ENCODE data around the gene DOP1A.
"Not testable (repeated sequence)": the region's sequence is repeated elsewhere in the genome, so short reads cannot be mapped to it uniquely, and the experiment has no call there.

The DOP1A gene

DNA sequence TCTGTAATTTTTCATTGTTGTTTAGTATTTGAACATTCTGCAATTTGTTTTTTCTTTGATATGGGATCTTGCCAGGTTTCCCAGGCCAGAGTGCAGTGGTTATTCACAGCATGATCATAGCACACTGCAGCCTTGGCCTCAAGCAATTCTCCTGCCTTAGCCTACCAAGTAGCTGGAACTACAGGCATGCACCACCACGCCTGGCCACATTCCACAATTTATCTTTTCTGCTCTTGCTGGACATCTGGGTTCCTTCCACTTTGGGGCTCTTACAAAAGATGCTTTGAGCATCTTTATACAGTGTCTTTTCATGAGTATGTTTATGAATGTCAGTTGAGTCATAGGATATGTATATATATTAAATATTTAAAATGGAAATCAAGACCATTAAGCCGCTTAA, 83.6 kb downstream of the DOP1A start:
- no peak for DNase-seq (ENCODE audit: low read depth)

DNA sequence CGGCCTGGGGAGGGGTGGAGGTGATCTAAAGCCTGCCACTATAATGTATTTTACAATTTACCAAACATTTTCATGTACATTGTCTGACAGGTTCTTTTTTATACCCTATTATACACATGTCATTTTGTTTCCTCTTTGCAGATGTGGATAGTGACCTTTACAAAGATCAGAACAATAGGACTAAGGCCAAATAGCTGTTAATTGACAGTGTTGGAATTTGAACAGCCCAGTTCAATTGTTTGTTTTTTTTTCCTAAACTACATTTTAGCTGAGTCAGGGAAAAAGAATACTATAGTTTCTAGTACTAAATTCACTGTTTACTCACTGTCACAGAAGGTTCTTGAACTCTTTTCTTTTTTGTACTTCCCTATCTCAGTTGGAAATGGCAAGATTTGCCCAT, 85.4 kb downstream of the DOP1A start:
- DNase-seq (ENCODE audit: low read depth) = no peak

DNA sequence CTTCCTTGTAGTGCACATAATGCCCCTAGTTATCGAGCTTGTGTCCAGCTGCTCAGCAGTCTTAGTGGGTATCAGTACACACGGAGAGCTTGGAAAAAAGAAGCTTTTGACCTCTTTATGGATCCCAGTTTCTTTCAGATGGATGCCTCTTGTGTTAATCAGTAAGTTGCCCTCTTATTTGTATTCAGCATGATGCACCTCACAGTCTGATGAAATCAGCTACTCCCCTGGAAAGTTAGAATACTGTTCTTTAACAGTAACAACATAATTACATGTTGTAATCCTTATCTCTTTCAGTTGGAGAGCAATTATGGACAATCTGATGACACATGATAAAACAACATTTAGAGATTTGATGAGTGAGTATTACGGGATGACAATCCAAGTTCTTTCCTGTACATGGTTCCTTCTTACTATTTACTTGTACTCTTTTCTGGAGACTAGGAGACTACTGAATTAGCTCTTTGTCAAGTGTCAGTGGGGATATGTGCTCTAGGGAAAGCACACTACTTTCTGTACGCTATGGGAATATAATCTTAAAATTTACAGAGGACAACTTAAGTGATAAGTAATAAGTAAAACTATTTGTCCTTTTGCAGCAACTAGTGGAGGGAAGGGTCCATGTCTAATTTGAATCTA, 86.5 kb downstream of the DOP1A start:
- no peak for DNase-seq (ENCODE audit: low read depth)

DNA sequence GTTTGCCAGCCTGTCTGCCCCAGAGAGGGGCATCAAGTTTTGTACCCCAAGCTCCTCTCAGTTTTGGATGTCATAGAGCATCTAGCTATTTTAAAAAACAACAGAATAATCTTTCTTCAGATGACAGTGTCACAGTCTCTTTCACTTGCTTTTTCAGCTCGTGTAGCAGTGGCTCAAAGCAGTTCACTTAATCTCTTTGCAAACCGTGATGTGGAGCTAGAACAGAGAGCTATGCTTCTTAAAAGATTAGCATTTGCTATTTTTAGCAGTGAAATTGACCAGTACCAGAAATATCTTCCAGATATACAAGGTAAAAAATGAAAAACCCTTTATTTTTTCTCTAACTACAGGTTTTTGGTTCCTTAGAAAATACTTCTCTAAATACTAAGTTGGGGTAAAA, 88.3 kb downstream of the DOP1A start:
- DNase-seq (ENCODE audit: low read depth) = no peak

DNA sequence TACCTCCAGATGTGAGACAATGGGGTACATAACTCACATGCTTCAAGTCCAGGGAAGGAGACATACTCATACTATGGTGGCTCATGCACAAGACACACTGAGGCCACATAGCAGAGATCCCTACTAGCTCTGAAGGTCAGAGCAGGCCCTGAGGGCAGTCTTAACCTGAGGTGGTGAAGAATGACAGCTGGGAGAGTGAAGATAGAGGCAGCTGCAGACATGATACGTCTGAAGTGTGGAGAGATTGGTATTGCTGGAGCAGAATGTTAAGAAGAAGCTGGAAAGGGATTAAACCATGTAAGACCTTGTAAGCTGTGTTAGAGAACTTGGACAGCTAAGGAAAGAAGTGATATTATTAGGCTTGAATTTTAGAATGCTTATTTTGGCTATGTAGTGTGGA, 92.7 kb downstream of the DOP1A start:
- no peak for DNase-seq (ENCODE audit: low read depth)

DNA sequence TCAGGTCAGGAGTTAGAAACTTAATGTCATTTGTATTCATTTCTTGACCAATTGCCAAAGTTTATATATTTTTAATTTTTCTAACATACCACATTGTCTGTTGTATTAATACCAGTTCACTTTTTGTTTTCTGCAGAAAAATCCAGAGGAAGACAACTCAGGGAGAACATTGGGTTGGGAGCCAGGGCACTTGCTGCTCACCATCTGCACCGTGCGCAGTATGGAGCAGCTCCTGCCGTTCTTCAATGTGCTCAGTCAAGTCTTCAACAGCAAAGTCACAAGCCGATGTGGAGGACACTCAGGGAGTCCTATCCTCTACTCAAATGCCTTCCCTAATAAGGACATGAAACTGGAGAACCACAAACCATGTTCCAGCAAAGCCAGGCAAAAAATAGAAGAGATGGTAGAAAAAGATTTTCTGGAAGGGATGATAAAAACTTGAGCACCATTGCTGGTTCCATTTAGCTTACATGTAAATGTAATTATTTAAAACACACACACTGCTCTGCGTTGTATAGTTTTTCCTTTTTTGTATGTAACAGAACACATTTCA, 100.3 kb downstream of the DOP1A start:
- DNase-seq (ENCODE audit: low read depth) = no peak

DNA sequence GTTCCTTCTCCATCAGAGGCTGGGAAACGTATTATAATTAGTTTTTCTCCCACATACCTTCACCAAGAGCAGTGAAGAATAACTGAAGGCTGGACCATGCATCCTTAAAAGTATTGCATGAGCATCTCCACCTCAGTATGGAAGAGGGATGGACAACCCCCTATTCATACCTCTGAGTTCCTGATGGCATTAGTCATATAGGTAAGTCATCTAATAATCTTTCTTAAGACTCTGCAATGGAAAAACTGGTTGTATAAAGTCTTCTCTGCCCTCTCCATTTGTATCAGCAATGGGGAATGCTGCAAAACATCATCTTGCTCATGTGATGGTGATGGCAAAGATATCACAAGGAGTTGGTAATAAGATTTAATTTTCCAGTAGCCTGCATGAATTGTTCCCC, 101.1 kb downstream of the DOP1A start:
- DNase-seq (ENCODE audit: low read depth) = no peak

DNA sequence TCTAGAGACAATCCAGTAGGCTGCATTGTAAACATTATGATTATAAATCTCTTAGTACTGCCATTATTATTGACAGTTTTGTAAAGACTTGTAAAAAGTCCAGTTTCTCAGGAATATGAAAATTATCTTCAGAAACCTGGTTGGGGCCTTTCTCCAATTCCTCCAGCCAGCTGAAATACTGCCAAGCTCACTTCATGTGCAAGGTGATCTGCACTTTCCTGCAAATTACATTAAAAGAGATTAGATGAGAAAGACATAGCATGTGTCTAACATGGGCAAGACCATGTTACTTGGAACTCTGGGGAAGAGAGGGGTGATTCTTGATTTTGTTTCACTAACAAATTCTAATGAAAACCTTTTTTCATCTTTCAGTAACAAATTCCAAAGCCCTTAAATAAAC, 101.6 kb downstream of the DOP1A start:
- DNase-seq (ENCODE audit: low read depth) = no peak

DNA sequence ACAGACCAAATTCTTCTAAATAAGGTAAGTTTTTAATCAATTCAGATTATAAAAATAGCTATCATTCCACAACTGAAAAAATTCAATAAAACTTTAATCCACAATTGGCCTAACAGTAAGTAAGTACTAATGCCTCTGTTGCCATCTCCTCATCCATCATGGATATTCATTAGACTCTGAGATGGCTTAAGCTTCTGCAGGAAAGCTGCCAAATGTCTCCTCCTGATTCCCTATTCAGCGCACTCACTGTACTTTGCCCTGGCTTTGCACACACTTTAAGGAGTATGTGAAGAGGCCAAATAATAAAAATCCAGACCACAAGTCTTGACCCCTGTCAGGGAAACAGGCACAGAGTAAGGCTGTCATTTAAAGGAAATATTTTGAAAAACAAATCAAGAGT, 102.0 kb downstream of the DOP1A start:
- DNase-seq (ENCODE audit: low read depth) = no peak

DNA sequence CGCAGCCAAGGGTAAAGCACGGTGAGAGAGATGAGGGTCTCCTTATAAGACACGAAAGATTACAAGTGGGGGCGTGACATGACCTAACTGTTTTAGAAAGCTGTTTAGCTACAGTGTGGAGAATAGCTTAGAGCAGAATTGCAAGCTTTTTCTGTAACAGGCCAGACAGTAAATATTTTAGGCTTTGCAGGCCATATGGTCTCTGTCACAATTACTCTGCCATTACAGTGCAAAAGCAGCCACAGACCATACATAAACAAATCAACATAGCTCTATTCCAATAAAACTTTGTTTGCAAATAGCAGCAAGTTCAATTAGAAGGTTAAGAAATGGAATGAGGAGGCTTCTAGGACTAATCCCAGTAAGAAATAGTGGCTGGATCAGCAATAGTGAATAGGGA, 108.8 kb downstream of the DOP1A start:
- DNase-seq (ENCODE audit: low read depth) = no peak

DNA sequence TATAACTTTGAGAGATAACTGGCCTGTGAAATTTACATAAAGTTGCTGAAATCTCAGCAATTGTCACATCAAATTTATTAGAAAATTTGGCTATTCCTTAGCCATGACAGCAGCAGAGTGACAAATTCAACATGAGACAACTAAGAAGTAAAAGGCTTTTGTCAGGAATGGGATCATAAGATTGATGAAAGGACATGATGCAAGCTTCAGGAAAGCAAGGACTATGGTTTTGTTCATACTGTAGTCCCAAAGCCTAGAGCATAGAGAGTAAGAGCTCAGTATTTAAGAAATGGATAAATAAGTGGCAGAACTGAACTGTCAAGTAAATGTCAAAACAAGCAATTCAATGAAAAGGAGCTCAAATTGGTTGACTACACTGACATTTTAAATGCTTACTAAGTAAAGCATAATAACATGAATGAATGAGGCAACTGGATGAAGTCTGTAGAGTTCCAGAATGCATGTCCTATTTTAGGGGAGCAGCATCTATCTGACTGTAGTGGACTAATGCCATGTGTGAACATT, 113.0 kb downstream of the DOP1A start:
- DNase-seq (ENCODE audit: low read depth) = no peak

DNA sequence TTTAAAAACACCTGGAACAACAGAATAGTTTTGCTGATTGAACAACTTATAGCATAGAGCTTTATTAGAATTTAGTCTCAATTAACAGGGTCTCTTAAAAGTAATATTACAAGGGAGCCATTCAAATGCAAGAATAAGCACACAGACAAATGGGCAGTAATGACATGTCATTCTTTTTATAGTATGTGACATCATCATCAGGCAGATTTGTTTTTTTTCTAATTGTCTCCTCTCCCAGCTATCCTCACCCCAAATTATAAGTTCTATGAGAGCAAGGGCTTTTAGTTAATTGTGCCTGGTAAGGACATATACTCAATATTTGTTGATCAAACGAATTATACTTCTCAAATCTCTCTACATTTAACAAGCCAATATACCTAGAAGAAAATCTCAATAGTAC, 114.6 kb downstream of the DOP1A start:
- DNase-seq (ENCODE audit: low read depth) = no peak

DNA sequence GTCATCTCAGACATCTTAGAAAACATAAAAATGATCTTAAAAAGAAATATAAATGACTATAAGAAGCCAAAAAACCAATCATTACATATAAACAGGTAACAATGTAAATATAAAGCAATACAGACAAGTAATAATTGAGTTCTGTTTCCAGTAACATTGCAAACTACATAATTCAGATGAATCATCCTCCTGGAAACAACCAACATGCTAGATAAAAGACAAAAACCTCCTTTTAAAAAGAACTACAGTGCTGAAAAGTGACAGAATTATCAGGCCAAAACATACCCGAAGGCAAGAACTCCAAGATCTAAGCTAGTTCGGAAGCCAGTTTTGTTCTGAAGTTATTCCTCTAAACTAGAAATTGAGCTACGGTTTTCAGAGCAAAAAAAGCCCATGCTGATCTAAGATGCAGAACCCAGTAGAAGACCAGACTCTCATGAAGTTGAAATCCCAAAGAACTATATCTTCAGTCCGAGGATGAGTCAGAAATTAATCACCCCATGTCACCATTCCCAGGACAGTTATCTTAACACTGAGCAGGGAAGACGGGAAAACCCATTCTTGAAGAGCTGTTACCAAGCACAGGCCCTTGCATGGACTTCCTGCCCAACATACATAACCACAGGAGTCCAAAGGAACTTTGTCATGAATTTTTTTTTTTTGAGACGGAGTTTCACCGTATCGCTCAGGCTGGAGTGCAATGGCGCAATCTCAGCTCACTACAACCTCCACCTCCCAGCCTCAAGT, 115.8 kb downstream of the DOP1A start:
- no peak for DNase-seq (ENCODE audit: low read depth)

DNA sequence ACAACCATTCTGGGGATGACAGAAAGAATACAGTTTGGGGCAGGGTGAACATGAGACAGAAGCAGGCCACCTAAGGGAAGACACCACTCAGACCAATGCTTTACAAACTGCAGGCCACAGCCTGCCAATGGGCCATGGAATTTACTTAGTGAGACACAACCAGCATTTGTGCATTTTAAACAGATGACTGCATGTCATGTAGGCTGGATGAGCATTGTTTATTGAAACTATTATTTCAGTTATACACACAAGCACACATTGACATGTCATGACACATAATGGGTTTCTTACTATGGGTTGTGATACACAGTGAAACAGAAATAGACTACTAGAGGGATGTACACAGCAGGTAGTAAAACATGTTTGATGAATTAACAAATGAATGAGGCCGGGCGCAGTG, 117.6 kb downstream of the DOP1A start:
- no peak for DNase-seq (ENCODE audit: low read depth)

DNA sequence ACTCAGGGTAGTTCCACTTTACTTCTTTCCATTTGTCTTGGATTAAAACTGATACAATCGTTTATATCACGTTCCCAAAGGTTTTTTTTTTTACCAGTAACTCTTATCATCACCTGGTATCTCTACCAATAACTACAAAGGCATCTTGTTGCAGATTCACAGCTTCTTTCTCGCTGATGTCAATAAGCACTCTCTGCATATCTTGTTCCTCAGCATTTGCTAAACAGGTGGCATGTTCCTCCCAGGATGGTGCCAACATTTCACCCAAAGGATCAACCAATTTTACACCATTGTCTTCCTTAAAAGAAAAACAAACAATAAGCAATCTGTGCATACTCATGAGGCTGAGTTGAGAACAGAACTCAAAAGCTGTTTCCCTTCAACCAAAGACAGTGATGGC, 121.0 kb downstream of the DOP1A start:
- DNase-seq (ENCODE audit: low read depth) = no peak

DNA sequence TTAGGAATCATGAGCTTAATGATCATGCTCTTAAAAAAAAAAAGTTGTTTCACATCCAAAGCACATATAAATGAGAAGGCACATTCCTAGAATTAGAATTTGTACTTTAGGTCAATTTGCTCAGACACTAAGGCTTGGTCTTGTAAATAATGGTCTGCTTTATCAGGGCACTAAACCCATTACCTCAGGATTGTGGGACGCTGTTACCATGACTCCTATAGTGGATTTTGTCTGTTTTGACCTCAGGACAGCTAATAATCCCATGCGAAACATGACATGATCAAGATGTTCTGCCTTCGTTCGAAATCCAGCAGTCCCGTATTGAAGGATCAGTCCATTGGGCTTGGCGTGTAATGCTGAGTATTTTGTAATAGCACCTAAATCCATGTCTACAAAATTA, 123.2 kb downstream of the DOP1A start:
- no peak for DNase-seq (ENCODE audit: low read depth)

DNA sequence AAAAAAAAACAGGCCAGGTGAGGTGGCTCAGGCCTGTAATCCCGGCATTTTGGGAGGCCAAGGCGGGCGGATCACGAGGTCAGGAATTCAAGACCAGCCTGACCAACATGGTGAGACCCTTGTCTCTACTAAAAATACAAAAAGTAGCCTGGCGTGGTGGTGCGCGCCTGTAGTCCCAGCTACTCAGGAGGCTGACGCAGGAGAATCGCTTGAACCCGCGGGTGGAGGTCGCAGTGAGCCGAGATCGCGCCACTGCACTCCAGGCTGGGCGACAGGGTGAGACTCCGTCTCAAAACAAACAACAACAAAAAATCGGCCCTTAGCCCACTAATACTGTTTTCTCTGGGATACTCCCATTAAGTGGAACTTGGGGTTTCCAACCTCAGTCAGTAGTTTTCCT, 124.5 kb downstream of the DOP1A start:
- not testable (repeated sequence) for DNase-seq (ENCODE audit: low read depth)

DNA sequence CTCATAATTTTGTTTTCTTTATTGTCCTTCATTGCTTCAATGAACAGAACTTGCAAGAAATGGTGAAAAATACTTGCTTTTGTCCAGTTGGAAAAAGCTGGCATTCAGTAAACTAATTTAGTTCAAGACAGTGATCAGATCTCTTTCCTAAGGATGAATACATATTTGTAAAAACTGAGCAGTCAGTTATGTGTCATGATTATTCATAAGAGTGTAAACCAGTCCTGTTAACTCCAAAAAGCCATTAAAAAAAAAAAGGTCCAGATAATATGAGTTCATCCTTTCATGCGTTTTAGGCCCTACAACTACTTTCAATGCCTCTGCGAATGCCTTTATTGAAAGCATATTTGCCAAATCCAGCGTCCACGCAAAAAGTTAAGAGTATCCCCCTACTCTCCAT, 125.0 kb downstream of the DOP1A start:
- no peak for DNase-seq (ENCODE audit: low read depth)

DNA sequence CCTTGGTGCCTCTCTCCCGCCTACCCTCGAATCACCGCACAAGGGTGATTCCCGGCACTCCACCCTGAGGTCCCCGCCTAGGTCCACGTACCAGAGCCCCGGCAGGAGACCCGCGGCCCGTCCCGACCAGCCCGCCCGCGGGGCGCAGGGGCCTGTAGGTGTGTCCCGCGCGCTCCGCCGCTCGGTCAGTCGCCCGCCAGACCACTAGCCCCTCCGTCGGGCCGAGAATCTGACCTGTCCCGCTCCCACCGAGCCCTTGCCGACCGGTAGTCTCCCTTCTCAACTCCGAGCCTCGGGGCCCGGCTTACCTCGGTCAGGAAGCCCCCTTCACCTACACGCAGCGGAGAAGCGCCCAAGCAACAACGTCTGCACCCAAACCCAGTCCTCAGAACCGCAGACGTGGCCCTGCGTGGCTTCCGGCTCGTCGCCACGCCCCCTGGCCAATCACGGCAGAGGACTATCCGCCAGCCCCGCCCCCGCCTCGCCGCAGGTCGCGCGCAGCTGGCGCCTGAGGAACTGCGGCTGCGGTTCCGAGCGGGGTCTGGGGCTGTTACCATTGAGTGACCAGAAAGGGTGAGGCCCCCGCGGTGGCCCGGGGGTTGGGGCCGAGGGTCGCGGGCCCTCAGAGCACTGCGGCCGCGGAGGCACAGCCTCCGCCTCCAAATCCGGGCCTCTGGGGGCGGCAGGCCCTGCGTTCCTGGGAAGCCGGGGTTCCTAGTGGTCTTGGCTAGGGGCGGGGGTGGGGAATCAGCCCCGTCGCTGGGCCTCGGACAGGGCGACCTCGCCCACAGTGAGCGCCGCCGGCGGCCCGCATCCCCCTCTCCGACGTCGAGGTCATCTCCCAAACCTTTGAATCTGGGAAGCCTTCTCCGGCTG, 125.6 kb downstream of the DOP1A start, which contains the start of the genes PGM3 and RWDD2A:
PGM3 (minus strand) TSS at position 395 of the 876 bp plus-strand sequence. CDS start 2,253 bp downstream, outside the sequence.
RWDD2A (plus strand) TSS at position 487 of the 876 bp plus-strand sequence. CDS start 1,095 bp downstream, outside the sequence.
- DNase-seq (ENCODE audit: low read depth) = peak; percentile 86

DNA sequence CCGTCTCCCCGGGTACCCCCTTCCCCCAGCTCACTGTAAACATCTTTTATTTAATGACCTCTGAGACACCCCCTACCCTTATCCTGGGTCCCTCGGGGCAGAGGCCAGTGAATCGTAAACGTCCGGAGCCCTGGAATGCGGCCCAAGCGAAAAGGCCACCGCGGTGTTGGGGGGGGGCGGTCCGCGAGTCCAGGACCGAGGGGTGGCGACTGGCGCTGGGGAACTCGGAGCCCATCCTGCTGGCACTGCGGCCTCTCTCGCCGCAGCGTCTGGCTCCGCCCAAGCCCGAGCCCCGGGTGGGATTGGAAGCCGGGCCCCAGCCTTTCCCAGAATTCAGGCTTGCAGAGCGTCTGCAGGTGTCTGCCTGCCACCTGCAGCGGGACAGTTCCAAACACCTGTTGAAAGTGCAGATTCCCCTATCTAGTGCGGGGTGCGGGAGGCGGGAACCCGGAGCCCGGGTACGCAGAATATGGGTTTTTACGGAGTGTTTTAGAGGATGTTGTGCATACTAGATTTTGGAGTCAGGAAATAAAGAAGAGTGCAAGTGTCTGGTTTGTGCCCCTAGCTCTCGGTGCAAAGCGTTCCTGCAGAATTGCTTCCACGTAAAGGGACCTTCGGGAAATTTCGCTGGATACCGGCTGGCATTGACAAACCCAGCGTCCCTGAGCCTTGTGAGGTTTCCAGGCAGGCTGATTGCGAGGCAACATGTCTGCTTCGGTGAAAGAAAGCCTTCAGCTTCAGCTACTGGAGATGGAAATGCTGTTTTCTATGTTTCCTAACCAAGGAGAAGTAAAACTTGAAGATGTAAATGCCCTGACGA, 126.5 kb downstream of the DOP1A start:
- DNase-seq (ENCODE audit: low read depth) = no peak

DNA sequence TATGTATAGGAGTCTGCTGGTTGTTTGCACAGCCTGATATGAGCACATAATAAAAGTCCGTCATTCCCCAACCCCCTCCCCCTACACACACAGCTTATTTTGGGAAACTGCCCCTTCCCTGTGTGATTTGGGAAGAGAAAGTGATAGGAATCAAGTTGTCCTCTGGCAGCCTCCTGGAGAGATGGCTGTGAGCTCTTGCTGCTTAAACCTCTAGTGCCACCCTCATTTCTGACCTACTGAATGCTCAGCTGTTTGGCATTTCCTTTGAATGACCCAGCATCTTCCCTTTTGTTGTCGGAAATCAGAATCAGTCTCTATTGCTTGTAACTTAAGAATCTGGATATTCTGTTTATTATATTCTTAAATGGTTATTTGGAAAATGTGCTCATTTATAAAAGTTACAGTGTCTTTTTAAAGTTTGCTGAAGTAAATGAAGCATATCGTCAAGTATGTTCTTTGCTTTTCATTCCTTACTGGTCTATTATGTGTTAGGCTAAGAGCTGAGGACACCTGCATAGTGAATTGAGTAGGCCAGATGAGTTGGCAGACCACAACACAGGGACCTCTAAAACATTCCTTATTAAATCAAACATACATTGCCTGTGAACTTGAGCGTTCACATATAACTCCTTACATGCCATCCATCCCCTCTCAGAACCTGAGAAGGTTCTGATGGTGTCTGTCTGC, 131.2 kb downstream of the DOP1A start:
- DNase-seq (ENCODE audit: low read depth) = no peak

Data from activated T-cell treated with anti-CD3 and anti-CD28 coated beads for 24 hours (primary cell).